Esophagus squamous epithelium (tissue), 5 donors: ENCODE measurements around the gene OBSL1. TPM values are rescaled to one million over a fixed set of nuclear protein-coding genes. Genes with fewer than 3 reads are reported as not detected.

ENCODE experiments used
- DNase-seq: peaks from one replicate; lab custom pipeline; 2025; lab: John Stamatoyannopoulos, UW
- H3K27ac ChIP-seq, 4 donors: fragments of 200-600 bp; sonication (generic); one replicate each; pipeline ENCODE4 v1.5.1; 2016 to 2019; ENCODE audit warnings: mild to moderate bottlenecking in 1 of 4
- H3K27me3 ChIP-seq, 4 donors: fragments of 200-600 bp; sonication (generic); 1 replicate in 3 of 4; 2 replicates in 1 of 4; pipeline versions ENCODE4 v1.5.1 to v1.6.0; 2017 to 2021; ENCODE audit warnings: antibody characterized with exemption in 1 of 4
- H3K36me3 ChIP-seq, 3 donors: fragments of 200-600 bp; sonication (generic); one replicate each; pipeline ENCODE4 v1.5.1; 2016 to 2019
- H3K4me1 ChIP-seq, 3 donors: fragments of 200-600 bp; sonication (generic); one replicate each; pipeline ENCODE4 v1.5.1; 2017 to 2019
- H3K4me3 ChIP-seq, 4 donors: fragments of 200-600 bp; sonication (generic); 1 replicate in 3 of 4; 2 replicates in 1 of 4; pipeline ENCODE4 v1.5.1; 2016 to 2019; ENCODE audit warnings: mild to moderate bottlenecking in 2 of 4, moderate library complexity in 1 of 4
- H3K9me3 ChIP-seq, 3 donors: fragments of 200-600 bp; sonication (generic); one replicate each; pipeline ENCODE4 v1.5.1; 2016 to 2019
- CTCF ChIP-seq, 6 experiments: fragments of 450-650 bp in 4 of 6; fragments of 200-600 bp in 2 of 6; sonication (generic) in 2 of 6; IDR thresholded peaks; one replicate each; pipeline ENCODE4 v1.5.1; 2016 to 2019; ENCODE audit warnings: antibody characterized with exemption in 6 of 6, mild to moderate bottlenecking in 4 of 6, moderate library complexity in 4 of 6
- POLR2A ChIP-seq, 4 donors: fragments of 450-650 bp; IDR thresholded peaks; one replicate each; pipeline ENCODE4 v1.6.1; 2017; ENCODE audit warnings: antibody characterized with exemption in 4 of 4, mild to moderate bottlenecking in 4 of 4, moderate library complexity in 3 of 4
- WGBS, 2 donors: methylation state at CpG; one replicate each; pipeline ENCODE4 v1.1.5; 2018; 5-methylcytosine and 5-hydroxymethylcytosine counted together
- intact Hi-C: fragments of 100-400 bp; cut with DNase I; formaldehyde crosslinking; loops from one replicate; pipeline ENCODE4 v1.15.0; 2022
- total RNA-seq, 4 donors: library from RNA; depleted of rRNA; stranded (reverse); fragments of >200 nt; gene quantifications; one replicate each; pipeline ENCODE4 v1.1.0, GENCODE V29; 2016
- donor health status: DM: yes; HTN: yes; CAD: no.

OBSL1 gene
- total RNA-seq, 4 donors from 2014 or later: 7.0 to 38.9 (median 16.0) TPM

- no peak overlapping the region for H3K27ac ChIP-seq
- H3K9me3 ChIP-seq: no peaks in the 10 kb centered on the region
- H3K36me3 ChIP-seq: no peaks in the 10 kb centered on the region
- H3K4me1 ChIP-seq: peaks cover 9 to 23% (median 13%) of the 10 kb centered on the region in 3 donors
- 47 to 61% methylated on average over 4 of the region's 6 CpGs for whole genome bisulfite sequencing, 2 donors
- H3K27me3 ChIP-seq: peaks cover 0 to 99% (median 9%) of the 10 kb centered on the region in 4 donors
- no peak for TF ChIP-seq POLR2A (IDR thresholded peaks at IDR 0.05)
- TF ChIP-seq CTCF (IDR thresholded peaks at IDR 0.05): no peak
- H3K4me3 ChIP-seq: no peak overlapping the region
- intact Hi-C loops: no loop called here
- DNase-seq: no peak
Observed at GRCh38 chr2:219527076-219527394, 44.3 kb downstream of the OBSL1 start.

DNA sequence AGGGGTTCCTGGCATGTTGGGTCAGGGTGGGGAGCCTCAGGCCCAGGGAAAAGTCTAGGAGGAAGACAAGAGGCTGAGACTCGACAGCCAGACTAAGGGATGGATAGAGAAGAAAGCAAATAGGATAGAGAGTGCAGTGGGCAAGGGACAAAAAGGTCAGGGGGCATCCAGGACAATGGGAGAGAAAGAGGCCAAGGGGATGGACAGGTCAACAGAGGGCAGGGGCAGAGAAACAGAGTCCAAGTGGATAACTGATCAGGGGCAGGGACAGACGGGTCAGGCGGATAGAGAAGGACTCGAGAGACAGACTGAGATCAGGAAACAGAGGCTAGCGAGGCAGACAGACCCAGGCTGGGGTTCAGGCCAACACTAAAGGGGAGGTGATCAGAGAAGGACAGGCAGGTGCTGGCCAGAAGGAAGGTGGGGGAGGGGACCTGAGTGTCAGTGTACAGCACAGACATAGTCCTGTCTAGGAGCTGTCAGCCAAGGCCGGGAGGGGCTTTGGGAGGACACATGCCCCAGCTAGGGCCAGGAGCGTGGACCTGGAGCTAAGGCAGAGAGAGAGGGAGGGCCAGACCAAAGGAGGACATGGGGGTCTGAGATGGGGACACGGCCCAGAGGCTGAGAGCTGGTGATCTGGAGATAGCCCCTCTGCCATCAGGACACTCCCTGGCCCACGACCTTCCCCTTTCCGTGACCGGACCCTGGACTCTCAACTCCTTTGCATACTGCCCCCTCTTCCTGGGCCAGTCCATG lies 44.8 kb downstream of the OBSL1 start:
- no peaks in the 10 kb centered on the region for H3K9me3 ChIP-seq
- intact Hi-C loops: no loop called here
- H3K4me1 ChIP-seq: peaks cover 11 to 28% (median 19%) of the 10 kb centered on the region in 3 donors
- H3K4me3 ChIP-seq: no peak overlapping the region
- H3K27me3 ChIP-seq: peaks cover 3 to 99% (median 9%) of the 10 kb centered on the region in 4 donors
- H3K36me3 ChIP-seq: no peaks in the 10 kb centered on the region
- no peak for TF ChIP-seq CTCF (IDR thresholded peaks at IDR 0.05)
- TF ChIP-seq POLR2A (IDR thresholded peaks at IDR 0.05): no peak
- DNase-seq: no peak
- WGBS, 2 donors: 53 to 55% methylated on average over 7 to 10 of the region's 11 CpGs
- no peak overlapping the region for H3K27ac ChIP-seq

GRCh38 chr2:219525533-219526232 lies 45.7 kb downstream of the OBSL1 start:
- Histone ChIP-seq H3K4me3 (no peak overlapping the region), H3K27me3 (peaks cover 5 to 100% (median 9%) of the 10 kb centered on the region in 4 donors), H3K27ac (no peak overlapping the region), H3K36me3 (no peaks in the 10 kb centered on the region), H3K4me1 (peaks cover 17 to 36% (median 21%) of the 10 kb centered on the region in 3 donors), H3K9me3 (no peaks in the 10 kb centered on the region)
- 45 to 65% methylated on average over 5 to 6 of the region's 9 CpGs for WGBS, 2 donors
- TF ChIP-seq POLR2A (IDR thresholded peaks at IDR 0.05) (no peak), CTCF (IDR thresholded peaks at IDR 0.05) (no peak)
- no peak for DNase-seq
- intact Hi-C loops: no loop called here

DNA sequence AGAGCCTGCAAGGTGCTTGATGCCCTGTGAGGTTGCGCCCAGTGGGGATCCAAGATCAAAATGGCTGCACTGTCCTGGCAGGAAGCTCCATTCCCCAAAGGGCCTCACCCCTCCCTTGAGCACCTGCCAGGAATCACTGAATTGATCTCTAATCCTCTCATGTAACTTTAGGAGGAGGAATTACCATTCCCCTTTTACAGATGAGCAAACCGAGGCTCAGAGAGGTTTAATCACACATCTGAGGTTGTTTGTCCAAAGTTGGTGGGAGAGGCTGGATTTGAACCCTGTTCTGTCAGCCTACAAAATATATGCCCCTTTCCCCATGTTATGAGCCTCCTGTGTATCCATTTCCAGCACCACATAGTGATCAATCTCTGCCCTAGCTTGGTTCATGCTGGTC lies 46.5 kb downstream of the OBSL1 start:
- peaks cover 17 to 33% (median 21%) of the 10 kb centered on the region in 3 donors for H3K4me1 ChIP-seq
- H3K27ac ChIP-seq: no peak overlapping the region
- no peaks in the 10 kb centered on the region for H3K9me3 ChIP-seq
- H3K36me3 ChIP-seq: no peaks in the 10 kb centered on the region
- TF ChIP-seq CTCF (IDR thresholded peaks at IDR 0.05) (no peak), POLR2A (IDR thresholded peaks at IDR 0.05) (no peak)
- DNase-seq: no peak
- peaks cover 5 to 100% (median 8%) of the 10 kb centered on the region in 4 donors for H3K27me3 ChIP-seq
- WGBS, 2 donors: 65 to 86% methylated on average over 2 of the region's 2 CpGs
- H3K4me3 ChIP-seq: no peak overlapping the region
- intact Hi-C loops: loop anchor here (5.0 kb wide), 1 partner anchor 48 kb away; no protein-coding TSS in a partner anchor
